WTC11 (cell line): Measurements from ENCODE around the gene CNOT1. TPM values are rescaled to one million over a fixed set of nuclear protein-coding genes. Genes with fewer than 3 reads are reported as not detected.

Experiments
- ATAC-seq: fragments of 200-7000 bp; cut with Tn5 transposase; 2 replicates; pipeline ENCODE4 v1.10.0; 2021; ENCODE audit warnings: mild to moderate bottlenecking, moderate library complexity
- CTCF ChIA-PET: fragments of 300-600 bp; sonication (Branson Sonifier 250); formaldehyde crosslinking; loops from one replicate; lab custom pipeline; 2021; ENCODE audit warnings: antibody characterized with exemption; lab: Charles Lee
- POLR2A ChIA-PET: fragments of 350-600 bp; sonication (Branson Sonifier 250); formaldehyde crosslinking; loops from one replicate; lab custom pipeline; 2021; ENCODE audit warnings: antibody characterized with exemption; lab: Charles Lee
- DNase-seq: peaks from one replicate; pipeline ENCODE4 v3.0.0; 2021; ENCODE audit warnings: low spot score
- H3K27ac Mint-ChIP-seq: 2 replicates; pipeline ENCODE4 v1.8.0; 2021; ENCODE audit warnings: mixed read lengths
- H3K27me3 Mint-ChIP-seq: 2 replicates; pipeline ENCODE4 v1.8.0; 2021; ENCODE audit warnings: low read depth, mild to moderate bottlenecking, moderate library complexity, mixed read lengths
- H3K36me3 Mint-ChIP-seq: 2 replicates; pipeline ENCODE4 v1.8.0; 2021; ENCODE audit warnings: mixed read lengths
- H3K4me1 Mint-ChIP-seq: 2 replicates; pipeline ENCODE4 v1.8.0; 2022; ENCODE audit warnings: mixed read lengths
- H3K4me3 Mint-ChIP-seq: 2 replicates; pipeline ENCODE4 v1.8.0; 2021; ENCODE audit warnings: mild to moderate bottlenecking, moderate library complexity, mixed read lengths
- H3K9me3 Mint-ChIP-seq: 2 replicates; pipeline ENCODE4 v1.8.0; 2021; ENCODE audit warnings: mixed read lengths
- E2F1 ChIP-seq: sonication (generic); formaldehyde crosslinking; IDR thresholded peaks from 2 replicates; pipeline ENCODE4 v1.8.0; 2022; ENCODE audit warnings: mild to moderate bottlenecking, missing genetic modification reagents
- E2F4 ChIP-seq: sonication (generic); formaldehyde crosslinking; IDR thresholded peaks from 2 replicates; pipeline ENCODE4 v1.8.1; 2022; ENCODE audit warnings: low read depth, mild to moderate bottlenecking, moderate library complexity, missing genetic modification reagents, borderline replicate concordance
- ESRRA ChIP-seq: sonication (generic); formaldehyde crosslinking; IDR thresholded peaks from 2 replicates; pipeline ENCODE4 v1.8.1; 2022; ENCODE audit warnings: mild to moderate bottlenecking, missing genetic modification reagents, borderline replicate concordance
- FOXK1 ChIP-seq: sonication (generic); formaldehyde crosslinking; IDR thresholded peaks from 2 replicates; pipeline ENCODE4 v1.8.0; 2022; ENCODE audit warnings: mild to moderate bottlenecking, moderate library complexity, missing genetic modification reagents
- GTF2I ChIP-seq: fragments of 250-450 bp; sonication (Bioruptor Pico); conservative IDR thresholded peaks from 2 replicates; pipeline ENCODE4 v1.4.0; 2021; ENCODE audit warnings: mild to moderate bottlenecking
- IRF1 ChIP-seq: sonication (generic); formaldehyde crosslinking; IDR thresholded peaks from 2 replicates; pipeline ENCODE4 v1.8.0; 2023; ENCODE audit warnings: missing genetic modification reagents
- RELA ChIP-seq: sonication (generic); formaldehyde crosslinking; IDR thresholded peaks from 2 replicates; pipeline ENCODE4 v1.8.1; 2022; ENCODE audit warnings: missing genetic modification reagents, mild to moderate bottlenecking, borderline replicate concordance
- STAT6 ChIP-seq: sonication (generic); formaldehyde crosslinking; conservative IDR thresholded peaks from 2 replicates; pipeline ENCODE4 v1.8.1; 2023; ENCODE audit warnings: mild to moderate bottlenecking, low read depth, missing genetic modification reagents, moderate library complexity
- ZNF219 ChIP-seq: sonication (generic); formaldehyde crosslinking; IDR thresholded peaks from 2 replicates; pipeline ENCODE4 v1.8.0; 2023; ENCODE audit warnings: missing genetic modification reagents, mild to moderate bottlenecking, borderline replicate concordance
- ZNF281 ChIP-seq: sonication (generic); formaldehyde crosslinking; IDR thresholded peaks from 2 replicates; pipeline ENCODE4 v1.8.0; 2023; ENCODE audit warnings: mild to moderate bottlenecking, missing genetic modification reagents
- ZNF423 ChIP-seq: fragments of 250-450 bp; sonication (Bioruptor Pico); IDR thresholded peaks from 2 replicates; pipeline ENCODE4 v2.1.2; 2022; ENCODE audit warnings: mild to moderate bottlenecking, moderate library complexity
- total RNA-seq: library from RNA; stranded (reverse); gene quantifications from 3 replicates; pipeline ENCODE4 v1.2.3, GENCODE V29; 2021
- TF ChIP-seq, protein P1 (sequence below): sonication (generic); formaldehyde crosslinking; IDR thresholded peaks from 2 replicates; pipeline ENCODE4 v1.8.1; 2023; ENCODE audit warnings: mild to moderate bottlenecking, moderate library complexity, missing genetic modification reagents
- TF ChIP-seq, protein P2 (sequence below): sonication (generic); formaldehyde crosslinking; conservative IDR thresholded peaks from 2 replicates; pipeline ENCODE4 v1.8.1; 2022; ENCODE audit warnings: mild to moderate bottlenecking, missing genetic modification reagents

The CNOT1 gene
- total RNA-seq, 1 experiment from 2014 or later: 314 TPM

- Mint-ChIP-seq H3K36me3 (no peaks in the 10 kb centered on the region), H3K4me1 (peaks cover 12% of the 10 kb centered on the region), H3K4me3 (no peak overlapping the region), H3K9me3 (no peaks in the 10 kb centered on the region), H3K27me3 (peaks cover 12% of the 10 kb centered on the region), H3K27ac (no peak overlapping the region)
- TF ChIP-seq ZNF281 (no peak), STAT6 (CRISPR knock-in tag) (no peak), IRF1 (CRISPR knock-in tag) (no peak), ZNF219 (CRISPR knock-in tag) (no peak), E2F1 (no peak)
- TF ChIP-seq, protein P1, sequence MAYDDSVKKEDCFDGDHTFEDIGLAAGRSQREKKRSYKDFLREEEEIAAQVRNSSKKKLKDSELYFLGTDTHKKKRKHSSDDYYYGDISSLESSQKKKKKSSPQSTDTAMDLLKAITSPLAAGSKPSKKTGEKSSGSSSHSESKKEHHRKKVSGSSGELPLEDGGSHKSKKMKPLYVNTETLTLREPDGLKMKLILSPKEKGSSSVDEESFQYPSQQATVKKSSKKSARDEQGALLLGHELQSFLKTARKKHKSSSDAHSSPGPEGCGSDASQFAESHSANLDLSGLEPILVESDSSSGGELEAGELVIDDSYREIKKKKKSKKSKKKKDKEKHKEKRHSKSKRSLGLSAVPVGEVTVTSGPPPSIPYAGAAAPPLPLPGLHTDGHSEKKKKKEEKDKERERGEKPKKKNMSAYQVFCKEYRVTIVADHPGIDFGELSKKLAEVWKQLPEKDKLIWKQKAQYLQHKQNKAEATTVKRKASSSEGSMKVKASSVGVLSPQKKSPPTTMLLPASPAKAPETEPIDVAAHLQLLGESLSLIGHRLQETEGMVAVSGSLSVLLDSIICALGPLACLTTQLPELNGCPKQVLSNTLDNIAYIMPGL: no peak
- TF ChIP-seq, protein P2, sequence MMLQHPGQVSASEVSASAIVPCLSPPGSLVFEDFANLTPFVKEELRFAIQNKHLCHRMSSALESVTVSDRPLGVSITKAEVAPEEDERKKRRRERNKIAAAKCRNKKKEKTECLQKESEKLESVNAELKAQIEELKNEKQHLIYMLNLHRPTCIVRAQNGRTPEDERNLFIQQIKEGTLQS (CRISPR knock-in tag): no peak
- DNase-seq (no peak), ATAC-seq (no peak)
- POLR2A ChIA-PET: no interaction called here
- CTCF ChIA-PET: interaction anchor here (1.0 to 1.3 kb wide), 2 partner anchors 11 to 106 kb away, joined by 3 to 5 read pairs; no protein-coding TSS in a partner anchor
Observed at GRCh38 chr16:58649707-58650106, 20.1 kb upstream of the CNOT1 start.

GRCh38 chr16:58647107-58647506 lies 17.5 kb upstream of the CNOT1 start:
- H3K4me1 Mint-ChIP-seq: no peaks in the 10 kb centered on the region
- no peak overlapping the region for H3K27ac Mint-ChIP-seq
- no peak for DNase-seq
- no peak for ATAC-seq
- no peaks in the 10 kb centered on the region for H3K9me3 Mint-ChIP-seq
- no peak for TF ChIP-seq GTF2I (CRISPR knock-in tag)
- TF ChIP-seq RELA: no peak
- TF ChIP-seq FOXK1: no peak
- TF ChIP-seq ZNF423 (CRISPR knock-in tag): no peak
- no peak for TF ChIP-seq E2F4 (CRISPR knock-in tag)
- no peak for TF ChIP-seq ESRRA
- TF ChIP-seq, all 79 proteins: peak for 0
- POLR2A ChIA-PET: interaction anchor here (0.9 kb wide), 1 partner anchor 8 kb away, joined by 3 read pairs; no protein-coding TSS in a partner anchor
- Mint-ChIP-seq H3K27me3 (no peaks in the 10 kb centered on the region), H3K36me3 (no peaks in the 10 kb centered on the region), H3K4me3 (no peak overlapping the region)
- CTCF ChIA-PET: interaction anchor here (1.8 kb wide), 1 partner anchor 14 kb away, joined by 8 read pairs; no protein-coding TSS in a partner anchor
